ENCODE results near the gene BRMS1. TPM values are rescaled to one million over a fixed set of nuclear protein-coding genes. Genes with fewer than 3 reads are reported as not detected.

The BRMS1 gene
- polyA plus RNA-seq, 1 donor (not counting 4 experiments of a cell fraction or from before 2014, with no cell fraction given): 61.4 TPM

GRCh38 chr11:66339162-66339675 lies 5.7 kb downstream of the BRMS1 start:
- peaks cover 57% of the 10 kb centered on the region for H3K4me1 ChIP-seq (ENCODE audit: control insufficient read depth, extremely low read depth, insufficient read depth, low read length)
- H2AFZ ChIP-seq (ENCODE audit: control insufficient read depth, low read length): no peak overlapping the region
- no peaks in the 10 kb centered on the region for H3K9me3 ChIP-seq (ENCODE audit: control insufficient read depth, low read depth, low read length)
- H3K4me2 ChIP-seq (ENCODE audit: control insufficient read depth, extremely low read depth, insufficient read depth, low read depth, low read length): peak overlapping the region; percentile 85
- H3K79me2 ChIP-seq (ENCODE audit: control insufficient read depth, insufficient read depth, low read length): peaks cover 36% of the 10 kb centered on the region
- H3K9me1 ChIP-seq (ENCODE audit: control insufficient read depth, extremely low read depth, insufficient read depth, low read length): peaks cover 6% of the 10 kb centered on the region
- H3K27ac ChIP-seq (ENCODE audit: control insufficient read depth, insufficient read depth, low read length): peak overlapping the region; percentile 79
- DNase-seq (ENCODE audit: low read depth, low spot score) (peak; percentile 99), FAIRE-seq (peak; percentile 99)
- dilution Hi-C loops (cut with MboI; ENCODE audit: extremely low pct_ligation_motif_present, low sequenced_read_pairs): no loop called here
- peaks cover 19 to 35% of the 10 kb centered on the region in 2 experiments for H3K36me3 ChIP-seq (ENCODE audit: control insufficient read depth in 2 of 2, extremely low read depth in 1 of 2, insufficient read depth in 2 of 2, low read length in 2 of 2)
- H3K27me3 ChIP-seq (ENCODE audit: control insufficient read depth, extremely low read depth, insufficient read depth, low read length): no peaks in the 10 kb centered on the region
- TF ChIP-seq CTCF (optimal IDR thresholded peaks at IDR 0.05 in 1 of 3, IDR thresholded peaks at IDR 0.05 in 1 of 3, conservative IDR thresholded peaks at IDR 0.05 in 1 of 3; ENCODE audit: extremely low read depth in 1 of 3, insufficient read depth in 2 of 3, low read length in 3 of 3) (no peak), EZH2 (IDR thresholded peaks at IDR 0.05; ENCODE audit: low read length) (no peak)
- H4K20me1 ChIP-seq (ENCODE audit: control insufficient read depth, extremely low read depth, insufficient read depth, low read length): no peaks in the 10 kb centered on the region
- H3K4me3 ChIP-seq (ENCODE audit: control insufficient read depth in 2 of 3, extremely low read depth in 1 of 3, insufficient read depth in 2 of 3, low read depth in 1 of 3, low read length in 3 of 3): peak overlapping the region in 1 of 3 experiments; percentile 54
- peak overlapping the region; percentile 51 for H3K9ac ChIP-seq (ENCODE audit: control insufficient read depth, extremely low read depth, insufficient read depth, low read length)

DNA sequence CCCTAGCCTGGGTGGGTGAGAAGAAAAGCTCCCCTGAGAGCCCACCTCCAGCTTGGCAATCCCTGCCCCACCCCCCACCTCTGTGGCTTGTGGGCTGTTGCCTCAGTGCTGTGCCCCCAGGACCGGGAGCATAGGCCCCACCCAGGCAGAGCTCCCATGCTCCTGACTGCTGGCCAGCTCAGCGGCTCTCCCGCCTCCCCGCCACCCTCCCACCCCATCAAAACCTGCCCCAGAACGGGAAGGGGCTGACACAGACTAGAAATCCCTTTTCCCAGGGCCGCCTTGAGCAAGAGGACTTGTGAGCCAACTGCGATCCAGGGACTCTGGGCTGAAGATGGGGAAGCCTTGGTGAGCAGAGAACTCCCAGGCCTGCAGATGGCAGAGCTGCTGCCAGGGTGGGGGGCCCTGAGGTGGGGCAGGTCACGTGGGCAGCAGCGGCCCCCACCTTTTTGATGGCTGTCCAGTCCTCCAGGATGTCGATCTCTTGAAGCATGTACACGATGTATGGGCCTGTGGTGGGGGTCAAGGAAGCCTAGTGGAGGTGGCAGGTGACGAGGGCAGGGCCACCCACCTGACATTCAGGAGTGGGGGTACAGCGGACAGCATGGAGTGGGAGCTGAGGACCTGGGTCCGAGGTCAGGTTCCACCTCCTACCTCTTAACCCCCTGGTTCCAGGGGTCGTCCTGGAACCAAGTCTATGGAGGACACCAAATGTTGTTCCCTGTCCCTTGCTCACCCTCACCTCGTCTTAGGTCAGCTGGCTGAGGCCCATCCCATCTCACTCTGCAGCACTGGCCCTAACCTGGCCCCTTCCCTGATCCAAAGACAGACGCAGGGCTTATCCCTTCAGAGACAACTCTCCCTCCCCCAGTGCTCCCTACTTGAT lies 6.4 kb downstream of the BRMS1 start:
- peak overlapping the region; percentile 97 for H3K27ac ChIP-seq (ENCODE audit: control insufficient read depth, insufficient read depth, low read length)
- TF ChIP-seq EZH2 (IDR thresholded peaks at IDR 0.05; ENCODE audit: low read length) (no peak), CTCF (optimal IDR thresholded peaks at IDR 0.05 in 1 of 3, IDR thresholded peaks at IDR 0.05 in 1 of 3, conservative IDR thresholded peaks at IDR 0.05 in 1 of 3; ENCODE audit: extremely low read depth in 1 of 3, insufficient read depth in 2 of 3, low read length in 3 of 3) (peak in 1 of 3 experiments; percentile 16)

More for the DNA sequence above, 6.4 kb downstream of the BRMS1 start:
- H3K27me3 ChIP-seq (ENCODE audit: control insufficient read depth, extremely low read depth, insufficient read depth, low read length): no peaks in the 10 kb centered on the region
- peaks cover 6% of the 10 kb centered on the region for H3K9me1 ChIP-seq (ENCODE audit: control insufficient read depth, extremely low read depth, insufficient read depth, low read length)
- dilution Hi-C loops (cut with MboI; ENCODE audit: extremely low pct_ligation_motif_present, low sequenced_read_pairs): no loop called here
- peaks cover under 1% of the 10 kb centered on the region for H4K20me1 ChIP-seq (ENCODE audit: control insufficient read depth, extremely low read depth, insufficient read depth, low read length)
- FAIRE-seq (no peak), DNase-seq (ENCODE audit: low read depth, low spot score) (no peak)
- peaks cover 22 to 39% of the 10 kb centered on the region in 2 experiments for H3K36me3 ChIP-seq (ENCODE audit: control insufficient read depth in 2 of 2, extremely low read depth in 1 of 2, insufficient read depth in 2 of 2, low read length in 2 of 2)
- peaks cover 51% of the 10 kb centered on the region for H3K4me1 ChIP-seq (ENCODE audit: control insufficient read depth, extremely low read depth, insufficient read depth, low read length)
- peak overlapping the region in 1 of 3 experiments; percentile 54 for H3K4me3 ChIP-seq (ENCODE audit: control insufficient read depth in 2 of 3, extremely low read depth in 1 of 3, insufficient read depth in 2 of 3, low read depth in 1 of 3, low read length in 3 of 3)
- H2AFZ ChIP-seq (ENCODE audit: control insufficient read depth, low read length): no peak overlapping the region
- H3K9me3 ChIP-seq (ENCODE audit: control insufficient read depth, low read depth, low read length): no peaks in the 10 kb centered on the region
- peak overlapping the region; percentile 85 for H3K9ac ChIP-seq (ENCODE audit: control insufficient read depth, extremely low read depth, insufficient read depth, low read length)
- peak overlapping the region; percentile 85 for H3K4me2 ChIP-seq (ENCODE audit: control insufficient read depth, extremely low read depth, insufficient read depth, low read depth, low read length)
- peaks cover 30% of the 10 kb centered on the region for H3K79me2 ChIP-seq (ENCODE audit: control insufficient read depth, insufficient read depth, low read length)
